GM06990 (cell line): ENCODE measurements around the gene RARRES1.

Source experiments
- DNase-seq: peaks from one replicate; pipeline ENCODE4 v3.0.0-alpha.2; 2011; ENCODE audit not compliant: insufficient read length; ENCODE audit errors: extremely low read depth
- H3K27me3 ChIP-seq: replicated peaks from 2 replicates; pipeline ENCODE4 v1.6.0; 2011; ENCODE audit warnings: low read length; ENCODE audit not compliant: control insufficient read depth, insufficient read depth
- H3K36me3 ChIP-seq: 2 replicates; pipeline ENCODE4 v1.5.1; 2011; ENCODE audit warnings: low read length; ENCODE audit not compliant: control insufficient read depth, insufficient read depth
- H3K4me3 ChIP-seq: replicated peaks from 2 replicates; pipeline ENCODE4 v1.5.1; 2011; ENCODE audit warnings: low read depth, mild to moderate bottlenecking, control low read depth, low read length
- CTCF ChIP-seq: IDR thresholded peaks from 2 replicates; pipeline ENCODE4 v1.5.1; 2011; ENCODE audit warnings: low read length, control low read depth, mild to moderate bottlenecking, inconsistent platforms; ENCODE audit not compliant: insufficient read depth, poor library complexity, severe bottlenecking

The RARRES1 gene

GRCh38 chr3:158743664-158744566 is 11.7 kb upstream of the RARRES1 start:
- Histone ChIP-seq H3K36me3 (no peaks in the 10 kb centered on the region), H3K4me3 (no peak overlapping the region), H3K27me3 (no peaks in the 10 kb centered on the region)
- TF ChIP-seq CTCF, result no peak
- DNase-seq, result no peak

- Histone ChIP-seq H3K4me3 (no peak overlapping the region), H3K27me3 (no peaks in the 10 kb centered on the region), H3K36me3 (no peaks in the 10 kb centered on the region)
- DNase-seq, result no peak
- TF ChIP-seq CTCF, result no peak
Observed at GRCh38 chr3:158742871-158743663, 10.8 kb upstream of the RARRES1 start.

- no peaks in the 10 kb centered on the region for H3K27me3 ChIP-seq
- H3K4me3 ChIP-seq, result no peak overlapping the region
- TF ChIP-seq CTCF, result no peak
- no peak for DNase-seq
- no peaks in the 10 kb centered on the region for H3K36me3 ChIP-seq
Observed at GRCh38 chr3:158739661-158740060, 7.4 kb upstream of the RARRES1 start.

GRCh38 chr3:158739078-158739477 is 6.8 kb upstream of the RARRES1 start:
- Histone ChIP-seq H3K4me3 (no peak overlapping the region), H3K36me3 (no peaks in the 10 kb centered on the region), H3K27me3 (no peaks in the 10 kb centered on the region)
- no peak for TF ChIP-seq CTCF
- DNase-seq, result no peak

- Histone ChIP-seq H3K27me3 (no peaks in the 10 kb centered on the region), H3K4me3 (no peak overlapping the region), H3K36me3 (no peaks in the 10 kb centered on the region)
- no peak for TF ChIP-seq CTCF
- no peak for DNase-seq
Observed at GRCh38 chr3:158738653-158739052, 6.4 kb upstream of the RARRES1 start.
